Activated T-helper 9 cell treated with anti-CD3 and anti-CD28 coated beads, Interleukin-2, amount 50 U/mL, for 16 hours (primary cell): Measurements from ENCODE around the gene ADGRL3.
"Not testable (repeated sequence)": the region's sequence is repeated elsewhere in the genome, so short reads cannot be mapped to it uniquely, and the experiment has no call there.

Experiments used
- DNase-seq: peaks from one replicate; pipeline ENCODE4 v3.0.0-alpha.2; 2020; ENCODE audit warnings: low read depth

The ADGRL3 gene

GRCh38 chr4:61911313-61911756 lies 711.2 kb downstream of the ADGRL3 start:
- DNase-seq = no peak

GRCh38 chr4:61913619-61914018 lies 713.5 kb downstream of the ADGRL3 start:
- no peak for DNase-seq

- DNase-seq = no peak
These were observed 715.4 kb downstream of the ADGRL3 start for GRCh38 chr4:61915501-61915900.

DNA sequence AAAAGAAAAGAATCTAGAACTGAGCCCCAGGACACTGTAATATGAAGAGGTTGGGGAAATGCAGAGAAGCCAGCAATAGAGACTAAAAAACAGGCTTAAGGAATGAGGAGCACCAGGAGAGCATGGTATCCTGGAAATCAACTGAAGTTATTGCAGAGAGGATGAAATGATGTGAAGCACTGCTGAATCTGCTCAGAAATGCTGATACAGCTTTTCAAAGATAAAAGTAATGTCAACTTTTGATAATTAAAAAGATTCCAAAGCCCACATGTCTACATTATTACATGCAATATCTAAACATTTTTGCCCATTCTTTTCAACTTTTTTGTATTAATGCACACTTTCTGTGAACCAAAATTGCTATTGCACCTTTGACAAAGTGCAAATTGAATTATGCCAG lies 718.4 kb downstream of the ADGRL3 start:
- no peak for DNase-seq

DNA sequence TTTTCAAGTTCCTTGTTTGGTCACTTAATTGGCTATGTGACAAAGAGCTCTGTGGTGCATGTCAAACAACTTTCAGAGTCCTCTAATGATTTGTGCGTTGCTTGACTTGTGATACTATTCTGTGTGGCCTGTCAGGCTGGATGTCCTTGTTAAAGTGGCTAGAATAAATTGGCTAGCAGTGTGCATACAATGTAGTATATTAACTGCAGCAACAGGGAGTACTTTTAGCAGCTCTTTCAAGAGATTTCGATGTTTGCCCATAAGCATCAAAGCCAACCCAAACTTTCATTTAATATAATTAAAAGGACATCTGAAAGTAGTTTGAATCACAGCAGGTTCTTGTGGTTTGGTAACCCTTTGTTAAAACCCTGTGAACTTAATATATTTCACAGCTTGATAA lies 718.9 kb downstream of the ADGRL3 start:
- DNase-seq = no peak

- no peak for DNase-seq
These were observed 719.4 kb downstream of the ADGRL3 start for GRCh38 chr4:61919561-61919960.

GRCh38 chr4:61921920-61922319 lies 721.8 kb downstream of the ADGRL3 start:
- DNase-seq = no peak

DNA sequence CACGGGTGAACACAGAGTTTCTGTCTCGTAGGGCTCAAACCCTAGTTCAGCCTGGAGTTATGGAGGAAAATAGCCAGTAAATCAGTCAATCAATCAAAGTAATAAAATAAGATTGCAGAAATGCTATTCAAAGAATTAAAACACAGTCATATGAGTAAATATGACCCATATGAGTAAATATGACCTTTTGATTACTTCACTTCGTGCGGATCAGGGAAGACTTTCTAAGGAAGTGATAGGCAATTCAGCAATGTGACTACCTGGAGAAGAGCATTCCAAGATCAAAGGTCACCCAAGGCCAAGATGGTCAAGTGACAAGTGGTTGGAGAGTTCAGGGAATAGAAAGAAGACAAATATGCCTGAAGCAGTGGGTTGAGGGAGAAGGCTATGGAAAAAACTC lies 722.6 kb downstream of the ADGRL3 start:
- no peak for DNase-seq

DNA sequence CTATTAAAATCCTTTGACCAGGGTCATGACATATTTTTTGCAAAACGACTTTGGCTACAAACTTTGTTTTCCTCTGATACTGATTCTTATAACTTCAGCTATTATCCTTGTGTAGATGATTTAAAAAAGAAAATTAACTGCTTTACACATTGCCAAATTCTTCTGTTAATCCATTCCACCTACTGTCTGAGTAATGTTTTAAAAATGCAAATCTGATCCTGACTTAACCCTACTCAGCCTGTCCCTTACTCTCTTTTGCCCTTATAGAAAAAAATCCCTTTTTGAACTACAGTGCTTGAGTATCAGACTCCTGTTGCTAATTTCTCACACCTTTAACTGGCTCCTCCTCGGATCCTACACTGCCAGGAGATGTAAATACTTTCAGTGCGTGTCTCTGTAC lies 723.1 kb downstream of the ADGRL3 start:
- no peak for DNase-seq

- no peak for DNase-seq
These were observed 724.0 kb downstream of the ADGRL3 start for GRCh38 chr4:61924131-61924530.

DNA sequence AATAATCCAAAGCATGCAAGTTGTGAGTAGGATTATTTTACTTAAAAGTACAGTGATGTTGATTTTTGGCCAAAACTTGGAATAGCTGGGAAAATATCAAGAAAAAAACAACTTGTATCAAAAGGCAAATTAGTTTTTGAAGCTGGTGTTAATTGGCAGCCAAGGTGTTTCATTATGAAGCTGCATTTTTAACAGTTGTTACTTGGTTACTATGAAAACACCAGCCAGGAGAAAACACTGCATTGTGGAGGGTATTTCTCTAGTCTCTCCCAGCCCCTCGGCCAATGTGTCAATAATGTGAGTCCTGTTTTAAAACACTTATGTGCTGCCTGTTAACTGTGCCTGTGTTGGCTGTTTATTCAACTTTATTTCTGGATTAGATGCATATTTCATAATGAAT lies 733.4 kb downstream of the ADGRL3 start:
- DNase-seq = no peak

- no peak for DNase-seq
These were observed 734.1 kb downstream of the ADGRL3 start for GRCh38 chr4:61934198-61934597.

DNA sequence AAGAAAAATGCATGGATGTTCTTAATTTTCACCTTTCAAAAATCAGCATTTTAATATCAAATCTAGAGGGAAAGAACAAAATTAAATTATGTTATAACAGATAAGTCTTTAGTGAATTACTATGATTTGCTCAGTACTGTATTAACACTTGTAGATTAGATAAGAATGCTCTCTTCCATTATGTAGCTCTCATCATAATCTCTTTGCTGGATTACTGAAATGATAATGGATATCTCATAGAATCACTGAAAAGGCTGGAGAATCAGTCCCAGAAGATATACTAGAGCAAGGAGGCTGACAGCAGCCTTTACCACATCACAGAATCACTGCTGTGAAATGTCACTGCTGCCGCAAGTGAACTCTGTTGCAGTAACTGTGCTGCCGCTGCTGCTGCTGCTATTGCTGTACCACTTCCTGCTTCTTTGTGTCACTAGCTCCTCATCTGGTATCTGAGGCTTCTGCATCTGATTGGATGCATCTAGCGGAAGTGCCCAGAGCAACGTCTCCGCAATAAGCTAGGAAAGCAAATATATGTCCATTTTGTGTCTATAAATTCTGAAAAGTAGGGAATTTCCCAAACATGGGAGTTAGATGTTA lies 738.2 kb downstream of the ADGRL3 start:
- no peak for DNase-seq

GRCh38 chr4:61950625-61951024 lies 750.5 kb downstream of the ADGRL3 start:
- DNase-seq = no peak

DNA sequence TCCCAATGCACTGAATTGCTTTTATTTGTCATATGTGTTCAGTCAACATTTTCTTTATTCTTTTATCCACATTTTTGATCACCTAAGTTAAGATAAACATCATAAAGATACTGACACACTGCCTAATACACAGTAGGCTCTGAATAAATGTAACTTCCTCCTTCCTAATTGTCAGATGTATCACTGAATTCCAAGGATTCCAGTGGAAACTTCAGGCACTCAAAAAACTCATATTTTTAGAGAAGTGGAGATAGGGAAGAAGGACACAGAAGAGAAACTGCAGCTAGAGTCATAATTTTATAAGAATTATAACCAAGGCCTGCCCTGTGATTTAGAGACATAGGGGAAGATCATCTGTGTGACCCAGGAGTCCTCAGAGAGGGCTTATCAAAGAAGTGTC lies 753.3 kb downstream of the ADGRL3 start:
- no peak for DNase-seq

- DNase-seq = no peak
These were observed 758.5 kb downstream of the ADGRL3 start for GRCh38 chr4:61958591-61958990.

- DNase-seq = no peak
These were observed 759.0 kb downstream of the ADGRL3 start for GRCh38 chr4:61959087-61959486.

GRCh38 chr4:61984260-61984909 lies 784.3 kb downstream of the ADGRL3 start:
- no peak for DNase-seq

GRCh38 chr4:61985426-61985825 lies 785.3 kb downstream of the ADGRL3 start:
- no peak for DNase-seq

GRCh38 chr4:61986929-61987328 lies 786.8 kb downstream of the ADGRL3 start:
- not testable (repeated sequence) for DNase-seq

DNA sequence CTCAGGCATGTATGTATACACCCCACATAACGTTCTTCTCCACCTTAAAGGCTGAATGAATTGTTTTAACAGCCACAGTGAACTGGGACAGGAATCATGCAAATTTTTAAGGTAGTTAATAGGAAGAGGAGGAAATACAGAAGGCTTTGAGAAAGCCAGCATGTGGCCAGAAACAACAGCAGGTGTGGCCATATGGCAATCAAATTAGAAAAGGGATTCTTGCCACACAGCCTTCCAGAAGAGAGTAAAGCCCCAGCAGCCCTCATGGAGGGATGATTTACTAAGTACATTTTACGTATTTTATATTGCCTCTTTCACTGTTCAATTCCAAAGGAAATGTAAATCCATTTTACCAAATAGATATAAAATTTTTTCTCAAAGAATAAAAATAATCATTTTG lies 792.2 kb downstream of the ADGRL3 start:
- DNase-seq = no peak

DNA sequence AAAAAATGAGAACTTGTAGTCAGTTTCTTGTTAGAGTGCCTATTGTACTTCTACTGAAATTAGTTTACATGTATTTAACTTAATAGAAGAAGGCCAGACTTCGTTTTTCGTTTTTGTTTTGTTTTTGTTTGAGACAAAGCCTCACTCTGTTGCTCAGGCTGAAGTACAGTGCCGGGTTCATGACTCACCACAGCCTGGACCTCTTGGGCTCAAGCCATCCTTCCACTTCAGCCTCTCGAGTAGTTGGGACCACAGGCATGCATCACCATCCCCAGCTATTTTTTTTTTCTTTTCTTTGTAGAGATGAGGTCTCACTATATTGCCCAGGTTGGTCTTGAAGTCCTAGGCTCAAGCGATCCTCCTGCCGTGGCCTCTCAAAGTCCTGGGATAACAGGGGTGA lies 793.9 kb downstream of the ADGRL3 start:
- no peak for DNase-seq

DNA sequence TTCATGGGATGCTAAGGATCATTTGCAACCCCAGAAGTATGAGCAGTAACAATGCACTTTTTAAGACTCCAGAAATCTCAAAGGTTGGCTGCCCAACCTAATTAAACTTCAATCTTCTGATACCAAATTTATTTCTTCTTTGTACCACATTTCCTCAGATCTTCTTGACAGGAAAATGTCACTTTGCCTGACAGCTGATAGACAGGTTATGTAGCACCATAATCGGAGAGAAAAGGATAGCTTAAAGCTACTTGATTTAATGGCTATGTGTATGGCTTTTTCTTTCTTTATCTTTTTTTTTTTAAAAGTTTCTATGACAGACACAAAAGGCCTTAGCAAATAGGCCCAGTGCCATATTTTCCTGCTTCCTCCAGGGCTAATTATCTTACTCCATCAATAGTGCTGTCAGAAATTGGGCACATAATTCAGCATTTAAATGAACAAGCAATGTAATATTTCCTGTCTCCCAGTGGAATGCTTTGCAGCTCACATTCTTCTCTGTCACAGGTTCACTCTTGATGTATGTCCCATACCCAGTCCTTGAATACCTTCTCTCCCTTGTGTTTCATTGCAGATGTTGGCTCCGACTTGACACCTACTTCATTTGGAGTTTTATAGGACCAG lies 795.7 kb downstream of the ADGRL3 start:
- DNase-seq = no peak

DNA sequence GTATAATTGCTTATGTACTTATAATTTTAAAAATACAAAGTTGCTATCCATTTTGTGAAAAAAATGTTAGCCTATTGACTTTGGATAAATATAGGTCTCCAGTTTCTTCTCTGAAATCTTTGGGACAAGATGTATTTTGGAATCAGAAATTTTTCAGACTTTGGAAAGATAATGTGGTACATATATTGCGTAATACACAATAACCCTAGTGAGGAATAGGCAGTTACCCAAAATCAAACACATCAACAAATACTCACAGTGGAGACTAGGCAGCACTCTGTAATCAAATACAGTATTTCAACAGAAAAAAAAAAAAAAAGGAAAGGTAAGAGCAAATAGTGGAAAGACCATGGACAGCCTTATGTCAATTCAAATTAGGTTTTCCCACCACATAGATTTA lies 796.8 kb downstream of the ADGRL3 start:
- DNase-seq = no peak
